HG03457 (cell line): ENCODE results near the gene PIGV.
"Not testable (repeated sequence)": the region's sequence is repeated elsewhere in the genome, so short reads cannot be mapped to it uniquely, and the experiment has no call there.

ENCODE experiments used
- ATAC-seq: cut with Tn5 transposase; IDR thresholded peaks from one replicate; pipeline ENCODE4 v1.9.1; 2021; ENCODE audit warnings: moderate number of reproducible peaks; ENCODE audit not compliant: unreplicated experiment

Gene PIGV

DNA sequence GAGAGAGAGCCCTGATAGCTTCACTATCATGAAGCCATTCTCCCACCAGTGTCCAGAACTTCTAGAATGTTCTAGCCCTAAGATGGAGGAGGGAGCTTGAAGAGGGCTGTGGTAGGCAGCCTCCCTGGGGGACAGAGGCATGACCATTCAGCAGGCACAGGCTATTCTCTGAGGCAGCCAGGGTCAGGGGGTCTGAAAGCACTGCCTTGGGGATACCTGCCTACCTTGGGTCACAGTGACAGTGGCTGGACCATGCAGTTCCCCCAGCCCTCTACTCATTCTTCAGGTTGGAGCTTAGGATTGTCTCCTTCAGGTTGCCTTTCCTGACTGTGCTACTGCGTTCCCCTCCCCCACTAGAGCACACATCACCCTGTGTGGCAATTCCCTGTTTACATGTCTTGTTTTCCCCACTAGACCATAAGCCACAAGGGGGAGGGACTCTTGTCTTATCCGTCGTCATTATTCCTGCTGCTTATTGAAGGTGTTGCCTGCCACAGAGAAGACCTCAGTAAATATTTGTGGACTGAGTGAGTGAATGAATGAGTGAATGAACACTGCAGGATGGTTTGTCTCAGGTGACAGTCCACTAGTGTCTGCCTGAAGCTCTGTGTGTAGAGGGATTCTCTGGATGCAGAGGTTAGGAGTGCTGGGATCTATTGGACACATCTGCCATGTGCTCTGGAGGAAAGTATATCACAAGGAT is 43.9 kb downstream of the PIGV start:
- no peak for ATAC-seq

DNA sequence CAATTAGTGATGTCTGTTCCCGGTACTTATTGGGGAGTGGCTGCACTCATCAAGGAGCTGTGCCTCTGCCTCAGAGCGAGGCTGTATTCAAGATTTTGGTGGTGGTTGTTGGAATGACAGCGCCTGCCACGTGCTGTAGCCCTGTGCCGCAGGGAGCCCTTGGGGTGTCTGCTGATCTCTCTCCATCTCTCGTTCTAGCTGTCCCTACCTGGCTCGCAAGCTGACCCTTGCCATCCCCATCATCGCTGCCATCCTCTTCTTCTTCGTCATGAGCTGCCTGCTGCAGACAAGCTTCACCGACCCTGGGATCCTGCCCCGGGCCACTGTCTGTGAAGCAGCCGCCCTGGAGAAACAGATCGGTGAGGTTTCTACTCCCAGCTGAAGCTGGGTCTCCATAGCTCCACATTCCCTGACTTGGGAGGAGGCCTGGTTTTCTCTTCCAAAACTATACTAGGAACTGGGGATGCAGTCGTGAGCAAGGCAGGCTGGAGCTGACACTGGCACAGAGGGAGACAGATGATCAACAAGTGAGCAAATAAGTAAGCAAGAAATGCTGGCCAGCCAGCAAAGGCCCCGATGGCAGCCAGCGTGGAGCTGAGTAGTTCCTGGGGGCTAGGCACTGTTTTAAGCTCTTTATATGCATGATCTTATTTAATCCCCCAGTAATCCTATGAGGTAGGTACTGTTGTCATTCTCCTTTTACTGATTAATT is 44.7 kb downstream of the PIGV start:
- ATAC-seq: no peak

DNA sequence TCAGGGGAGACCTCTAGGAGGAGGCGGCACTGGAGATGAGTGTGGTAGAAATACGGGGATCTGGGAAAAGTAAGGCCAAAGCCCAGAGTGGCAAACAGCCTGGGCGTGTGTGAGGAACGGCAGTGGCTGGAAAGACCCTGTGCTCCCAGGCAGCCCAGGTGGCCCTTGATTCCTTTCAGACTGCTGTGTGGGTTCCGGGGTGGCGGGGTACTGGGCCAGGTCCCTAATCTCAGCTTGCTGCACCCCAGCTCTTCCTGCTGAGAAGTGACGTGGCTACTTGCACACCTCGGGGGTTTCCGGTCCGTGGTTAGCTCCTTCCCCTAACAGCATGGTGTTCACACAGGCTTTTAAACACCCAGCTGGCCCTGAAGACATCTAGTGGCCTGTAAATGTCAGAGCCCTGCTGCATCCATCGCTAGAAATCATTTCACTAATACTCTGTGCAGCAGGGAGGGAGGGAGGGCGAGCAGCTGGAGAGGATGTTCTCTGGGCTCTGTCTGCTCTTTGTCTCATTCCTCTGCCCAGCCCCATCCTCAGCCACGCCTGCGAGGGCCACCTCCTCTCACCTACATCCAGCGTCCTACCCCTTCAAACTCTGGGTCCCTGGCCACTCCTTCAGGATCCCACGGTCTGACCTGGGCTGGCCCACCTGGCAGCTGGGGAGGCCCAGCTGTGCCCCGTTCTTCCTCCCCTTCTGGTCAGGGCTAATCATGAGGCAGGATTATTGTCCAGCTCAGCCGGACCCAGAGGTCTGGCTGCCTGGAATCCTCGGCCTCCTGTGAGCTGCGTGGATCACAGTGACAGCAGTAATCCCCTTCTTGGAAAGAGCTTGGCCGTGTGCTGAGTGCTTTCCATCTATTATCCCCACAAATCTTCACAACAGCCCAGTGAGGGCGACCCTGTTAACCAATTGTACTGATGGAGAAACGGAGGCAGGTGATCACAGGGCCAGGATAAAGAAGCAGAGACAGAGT is 46.0 kb downstream of the PIGV start:
- peak; percentile 60 for ATAC-seq

DNA sequence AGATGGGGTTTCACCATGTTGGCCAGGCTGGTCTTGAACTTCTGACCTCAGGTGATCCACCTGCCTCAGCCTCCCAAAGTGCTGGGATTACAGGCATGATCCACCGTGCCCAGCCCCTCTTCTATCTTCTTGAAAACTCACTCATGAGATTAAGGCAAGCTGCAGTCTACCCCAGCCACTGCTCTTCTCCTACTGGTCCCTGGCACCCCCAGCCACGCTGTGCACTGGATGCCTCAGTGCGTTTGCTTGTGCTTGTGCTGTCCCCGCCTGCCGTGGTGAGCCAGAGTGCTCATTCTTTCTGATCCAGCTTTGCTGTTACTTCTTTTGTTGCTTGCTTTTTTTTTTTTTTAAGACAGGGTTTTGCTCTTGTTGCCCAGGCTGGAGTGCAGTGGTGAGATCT is 49.9 kb downstream of the PIGV start:
- not testable (repeated sequence) for ATAC-seq

GRCh38 chr1:26838474-26839338 is 51.0 kb downstream of the PIGV start:
- ATAC-seq: peak; percentile 82

DNA sequence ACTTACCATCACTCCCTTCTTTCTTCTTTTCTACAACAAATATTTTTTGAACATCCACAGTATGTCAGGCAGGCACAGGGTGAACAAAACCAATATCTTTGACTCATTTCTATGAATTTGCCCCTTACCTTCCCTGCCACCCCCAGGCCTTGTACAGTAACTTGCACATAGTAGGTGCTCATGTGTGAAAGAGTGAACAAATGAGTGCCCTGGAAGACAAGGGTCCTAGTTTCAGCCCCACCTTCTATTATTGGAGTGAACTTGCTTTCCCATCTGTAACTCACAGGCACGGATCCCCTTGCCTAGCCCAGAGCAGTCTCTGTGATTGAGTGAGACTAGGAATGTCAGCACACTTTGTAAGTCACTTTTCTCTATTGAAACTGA is 51.6 kb downstream of the PIGV start:
- ATAC-seq: no peak

GRCh38 chr1:26839779-26840178 is 52.0 kb downstream of the PIGV start:
- ATAC-seq: no peak

- no peak for ATAC-seq
These were observed 56.9 kb downstream of the PIGV start for GRCh38 chr1:26844424-26845196.

DNA sequence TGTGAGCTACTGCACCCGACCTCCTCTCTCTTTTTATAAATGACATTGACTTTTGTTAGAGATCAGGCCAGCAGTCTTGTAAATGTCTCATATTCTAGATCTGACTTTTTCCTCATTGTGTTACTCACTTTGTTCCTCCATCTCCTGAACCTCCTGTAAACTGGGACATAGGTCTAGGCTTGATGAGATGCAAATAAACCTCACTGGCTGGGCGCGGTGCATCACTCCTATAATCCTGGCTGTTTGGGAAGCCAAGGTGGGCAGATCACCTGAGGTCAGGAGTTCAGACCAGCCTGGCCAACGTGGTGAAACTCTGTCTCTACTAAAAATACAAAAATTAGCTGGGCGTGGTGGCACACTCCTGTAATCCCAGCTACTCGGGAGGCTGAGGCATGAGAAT is 60.1 kb downstream of the PIGV start:
- not testable (repeated sequence) for ATAC-seq
